ENCODE results near the gene TMEM63C.
"Not testable (repeated sequence)": the region's sequence is repeated elsewhere in the genome, so short reads cannot be mapped to it uniquely, and the experiment has no call there.

TMEM63C gene

GRCh38 chr14:77280921-77281320 is 99.3 kb downstream of the TMEM63C start:
- not testable (repeated sequence) for DNase-seq (ENCODE audit: low spot score)

GRCh38 chr14:77281852-77282410 is 100.3 kb downstream of the TMEM63C start:
- DNase-seq (ENCODE audit: low spot score) = no peak

- no peak for DNase-seq (ENCODE audit: low spot score)
Observed at GRCh38 chr14:77284066-77284465, 102.5 kb downstream of the TMEM63C start.

- no peak for DNase-seq (ENCODE audit: low spot score)
Observed at GRCh38 chr14:77284466-77284865, 102.9 kb downstream of the TMEM63C start.

GRCh38 chr14:77286576-77286975 is 105.0 kb downstream of the TMEM63C start:
- DNase-seq (ENCODE audit: low spot score) = no peak

- no peak for DNase-seq (ENCODE audit: low spot score)
Observed at GRCh38 chr14:77290705-77291104, 109.1 kb downstream of the TMEM63C start.

- no peak for DNase-seq (ENCODE audit: low spot score)
Observed at GRCh38 chr14:77296155-77296554, 114.6 kb downstream of the TMEM63C start.

GRCh38 chr14:77296906-77297305 is 115.3 kb downstream of the TMEM63C start:
- no peak for DNase-seq (ENCODE audit: low spot score)

- no peak for DNase-seq (ENCODE audit: low spot score)
Observed at GRCh38 chr14:77299771-77300170, 118.2 kb downstream of the TMEM63C start.

GRCh38 chr14:77301103-77301502 is 119.5 kb downstream of the TMEM63C start:
- DNase-seq (ENCODE audit: low spot score) = peak; percentile 80

- DNase-seq (ENCODE audit: low spot score) = no peak
Observed at GRCh38 chr14:77302926-77303325, 121.3 kb downstream of the TMEM63C start.

- DNase-seq (ENCODE audit: low spot score) = no peak
Observed at GRCh38 chr14:77303417-77304156, 122.0 kb downstream of the TMEM63C start.

- no peak for DNase-seq (ENCODE audit: low spot score)
Observed at GRCh38 chr14:77305696-77306095, 124.1 kb downstream of the TMEM63C start.

- no peak for DNase-seq (ENCODE audit: low spot score)
Observed at GRCh38 chr14:77306416-77306815, 124.8 kb downstream of the TMEM63C start.

GRCh38 chr14:77306851-77307496 is 125.4 kb downstream of the TMEM63C start:
- no peak for DNase-seq (ENCODE audit: low spot score)
